Activated T-cell treated with anti-CD3 and anti-CD28 coated beads, Interleukin-2, amount 50 U/mL, for 72 hours (primary cell): Measurements from ENCODE around the gene LAMA2. TPM values are rescaled to one million over a fixed set of nuclear protein-coding genes. Genes with fewer than 3 reads are reported as not detected.

Source experiments
- ATAC-seq, 2 donors: fragments of 150-1000 bp; cut with Tn5 transposase; replicated peaks in 1 of 2; 2 replicates each; pipeline ENCODE4 v1.10.0; 2021; ENCODE audit warnings: moderate library complexity in 2 of 2, mild to moderate bottlenecking in 1 of 2
- DNase-seq, 2 donors: peaks; one replicate each; pipeline ENCODE4 v3.0.0; 2021 to 2022; ENCODE audit warnings: mixed read lengths in 1 of 2
- H3K27ac Mint-ChIP-seq: one replicate; pipeline ENCODE4 v1.8.0; 2022; ENCODE audit warnings: mild to moderate bottlenecking, moderate library complexity, mixed read lengths
- H3K27me3 Mint-ChIP-seq: one replicate; pipeline ENCODE4 v1.8.0; 2022; ENCODE audit warnings: low read depth, mixed read lengths
- H3K36me3 Mint-ChIP-seq, 2 donors: one replicate each; pipeline ENCODE4 v1.8.0; 2022; ENCODE audit warnings: mixed read lengths in 2 of 2, mild to moderate bottlenecking in 1 of 2; ENCODE audit not compliant: insufficient read depth in 2 of 2
- H3K4me1 Mint-ChIP-seq: one replicate; pipeline ENCODE4 v1.8.0; 2022; ENCODE audit warnings: low read depth, mixed read lengths
- H3K4me3 Mint-ChIP-seq, 2 donors: one replicate each; pipeline ENCODE4 v1.8.0; 2022; ENCODE audit warnings: mild to moderate bottlenecking in 2 of 2, mixed read lengths in 2 of 2, moderate library complexity in 2 of 2
- H3K9me3 Mint-ChIP-seq, 2 donors: one replicate each; pipeline ENCODE4 v1.8.0; 2022; ENCODE audit warnings: mixed read lengths in 2 of 2
- total RNA-seq, 2 donors: library from RNA; stranded (reverse); gene quantifications; one replicate each; pipeline ENCODE4 v1.2.3, GENCODE V29; 2022

The LAMA2 gene
- total RNA-seq, 2 donors from 2014 or later: 0.05 TPM; not detected in 1

DNA sequence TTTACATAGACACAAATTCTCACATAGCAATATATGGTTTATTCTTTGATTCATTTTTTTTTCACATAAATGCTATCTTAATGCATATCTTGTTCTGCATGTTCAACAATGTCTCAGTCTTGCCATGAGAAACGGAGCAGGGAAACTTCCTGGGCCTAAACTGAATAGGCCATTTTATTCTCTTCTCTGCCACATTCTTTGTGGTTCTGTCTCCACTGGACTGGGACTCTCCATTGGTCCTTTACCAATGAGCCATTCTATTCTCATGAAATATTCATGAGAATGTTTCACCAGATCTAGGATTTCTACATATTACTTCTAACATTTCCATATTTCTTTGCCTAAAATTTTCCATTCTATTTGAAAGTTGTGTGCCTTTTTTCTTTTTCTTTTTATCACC, 42.8 kb downstream of the LAMA2 start:
- Mint-ChIP-seq H3K4me1 (no peaks in the 10 kb centered on the region), H3K27ac (no peak overlapping the region), H3K27me3 (peaks cover 8% of the 10 kb centered on the region), H3K36me3 (no peaks in the 10 kb centered on the region), H3K9me3 (peaks cover 0 to 1% of the 10 kb centered on the region in 2 donors), H3K4me3 (no peak overlapping the region)
- ATAC-seq (no peak), DNase-seq (no peak)

GRCh38 chr6:128929869-128930268, 46.9 kb downstream of the LAMA2 start:
- Mint-ChIP-seq H3K4me1 (no peaks in the 10 kb centered on the region), H3K27ac (no peak overlapping the region), H3K36me3 (no peaks in the 10 kb centered on the region), H3K27me3 (peaks cover 10% of the 10 kb centered on the region), H3K4me3 (no peak overlapping the region), H3K9me3 (peaks cover 0 to 1% of the 10 kb centered on the region in 2 donors)
- ATAC-seq (no peak), DNase-seq (no peak)

DNA sequence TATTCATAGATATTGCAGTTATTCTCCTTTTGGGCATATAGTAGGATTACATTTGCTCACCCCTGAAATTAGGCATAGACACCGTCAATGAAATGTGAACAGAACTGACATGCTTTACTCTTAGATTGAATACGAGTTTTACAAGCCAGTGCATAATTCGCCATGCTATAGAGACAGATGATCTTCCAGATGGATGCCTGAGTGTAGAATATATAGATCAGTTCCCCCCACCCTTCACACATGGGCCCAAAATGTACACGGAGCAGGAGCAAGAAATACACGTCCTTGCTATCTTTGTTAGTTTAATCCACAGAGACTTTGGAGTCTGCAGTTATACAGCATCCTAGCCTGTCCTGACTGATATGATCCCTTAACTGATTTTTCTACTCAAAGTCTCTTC, 47.4 kb downstream of the LAMA2 start:
- peaks cover 2% of the 10 kb centered on the region in 2 donors for H3K9me3 Mint-ChIP-seq

DNA sequence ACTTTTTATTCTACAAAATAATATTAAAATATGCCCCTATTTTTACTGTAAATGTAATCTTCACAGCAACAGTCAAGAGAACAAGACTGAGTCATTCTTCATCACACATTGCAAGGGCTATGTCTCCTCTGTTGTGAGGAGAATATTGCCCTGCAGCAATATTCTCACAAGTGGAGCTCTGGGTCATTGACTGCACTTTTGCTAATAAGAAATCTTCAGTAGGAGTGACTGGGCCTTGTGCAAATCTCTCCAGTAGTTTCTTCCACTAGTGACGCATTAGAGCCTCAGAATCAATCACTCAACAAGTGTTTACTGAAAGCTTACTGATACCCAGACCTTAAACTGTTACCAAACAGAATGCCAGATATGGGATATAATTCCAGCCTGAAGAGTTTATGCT, 49.1 kb downstream of the LAMA2 start:
- Mint-ChIP-seq H3K4me1 (no peaks in the 10 kb centered on the region), H3K9me3 (peaks cover 2 to 3% of the 10 kb centered on the region in 2 donors), H3K4me3 (no peak overlapping the region), H3K36me3 (no peaks in the 10 kb centered on the region), H3K27me3 (peaks cover 10% of the 10 kb centered on the region), H3K27ac (no peak overlapping the region)
- DNase-seq: no peak
- no peak for ATAC-seq

More for the DNA sequence above, 47.4 kb downstream of the LAMA2 start:
- no peaks in the 10 kb centered on the region for H3K36me3 Mint-ChIP-seq
- no peak for DNase-seq
- H3K27me3 Mint-ChIP-seq: peaks cover 10% of the 10 kb centered on the region
- H3K4me1 Mint-ChIP-seq: no peaks in the 10 kb centered on the region
- H3K27ac Mint-ChIP-seq: no peak overlapping the region
- H3K4me3 Mint-ChIP-seq: no peak overlapping the region
- ATAC-seq: no peak

GRCh38 chr6:128950864-128951263, 67.9 kb downstream of the LAMA2 start:
- H3K27ac Mint-ChIP-seq: no peak overlapping the region
- H3K36me3 Mint-ChIP-seq: no peaks in the 10 kb centered on the region
- H3K27me3 Mint-ChIP-seq: peaks cover 14% of the 10 kb centered on the region
- ATAC-seq: no peak
- H3K4me3 Mint-ChIP-seq: no peak overlapping the region
- DNase-seq: no peak
- no peaks in the 10 kb centered on the region for H3K4me1 Mint-ChIP-seq
- no peaks in the 10 kb centered on the region for H3K9me3 Mint-ChIP-seq

- peaks cover 7% of the 10 kb centered on the region for H3K27me3 Mint-ChIP-seq
- H3K36me3 Mint-ChIP-seq: no peaks in the 10 kb centered on the region
- H3K4me3 Mint-ChIP-seq: no peak overlapping the region
- no peaks in the 10 kb centered on the region for H3K9me3 Mint-ChIP-seq
- no peak overlapping the region for H3K27ac Mint-ChIP-seq
- no peak for DNase-seq
- no peak for ATAC-seq
- no peaks in the 10 kb centered on the region for H3K4me1 Mint-ChIP-seq
Measured at GRCh38 chr6:128952902-128953301, 70.0 kb downstream of the LAMA2 start.

GRCh38 chr6:128954308-128955043, 71.5 kb downstream of the LAMA2 start:
- no peaks in the 10 kb centered on the region for H3K4me1 Mint-ChIP-seq
- no peaks in the 10 kb centered on the region for H3K9me3 Mint-ChIP-seq
- H3K36me3 Mint-ChIP-seq: no peaks in the 10 kb centered on the region
- DNase-seq (no peak), ATAC-seq (no peak)
- H3K27me3 Mint-ChIP-seq: peaks cover 3% of the 10 kb centered on the region
- H3K4me3 Mint-ChIP-seq: no peak overlapping the region
- no peak overlapping the region for H3K27ac Mint-ChIP-seq

GRCh38 chr6:128963561-128963960, 80.6 kb downstream of the LAMA2 start:
- DNase-seq (no peak), ATAC-seq (no peak)
- H3K27me3 Mint-ChIP-seq: peaks cover 5% of the 10 kb centered on the region
- no peak overlapping the region for H3K27ac Mint-ChIP-seq
- no peaks in the 10 kb centered on the region for H3K4me1 Mint-ChIP-seq
- H3K36me3 Mint-ChIP-seq: no peaks in the 10 kb centered on the region
- no peaks in the 10 kb centered on the region for H3K9me3 Mint-ChIP-seq
- no peak overlapping the region for H3K4me3 Mint-ChIP-seq

GRCh38 chr6:128964233-128964755, 81.4 kb downstream of the LAMA2 start:
- no peak overlapping the region for H3K27ac Mint-ChIP-seq
- ATAC-seq (no peak), DNase-seq (no peak)
- no peaks in the 10 kb centered on the region for H3K4me1 Mint-ChIP-seq
- H3K27me3 Mint-ChIP-seq: peaks cover 4% of the 10 kb centered on the region
- no peak overlapping the region for H3K4me3 Mint-ChIP-seq
- no peaks in the 10 kb centered on the region for H3K9me3 Mint-ChIP-seq
- H3K36me3 Mint-ChIP-seq: no peaks in the 10 kb centered on the region

- Mint-ChIP-seq H3K9me3 (no peaks in the 10 kb centered on the region), H3K36me3 (no peaks in the 10 kb centered on the region), H3K27me3 (no peaks in the 10 kb centered on the region), H3K27ac (no peak overlapping the region), H3K4me1 (no peaks in the 10 kb centered on the region), H3K4me3 (no peak overlapping the region)
- no peak for DNase-seq
- ATAC-seq: no peak
Measured at GRCh38 chr6:128964771-128965170, 81.8 kb downstream of the LAMA2 start.

- H3K4me3 Mint-ChIP-seq: no peak overlapping the region
- no peaks in the 10 kb centered on the region for H3K27me3 Mint-ChIP-seq
- no peaks in the 10 kb centered on the region for H3K9me3 Mint-ChIP-seq
- ATAC-seq (no peak), DNase-seq (no peak)
- H3K4me1 Mint-ChIP-seq: no peaks in the 10 kb centered on the region
- no peak overlapping the region for H3K27ac Mint-ChIP-seq
- H3K36me3 Mint-ChIP-seq: no peaks in the 10 kb centered on the region
Measured at GRCh38 chr6:128966934-128967333, 84.0 kb downstream of the LAMA2 start.

- H3K4me3 Mint-ChIP-seq: no peak overlapping the region
- H3K27ac Mint-ChIP-seq: no peak overlapping the region
- DNase-seq (no peak), ATAC-seq (no peak)
- H3K4me1 Mint-ChIP-seq: no peaks in the 10 kb centered on the region
- H3K27me3 Mint-ChIP-seq: no peaks in the 10 kb centered on the region
- H3K9me3 Mint-ChIP-seq: no peaks in the 10 kb centered on the region
- H3K36me3 Mint-ChIP-seq: no peaks in the 10 kb centered on the region
Measured at GRCh38 chr6:128979071-128979470, 96.1 kb downstream of the LAMA2 start.

DNA sequence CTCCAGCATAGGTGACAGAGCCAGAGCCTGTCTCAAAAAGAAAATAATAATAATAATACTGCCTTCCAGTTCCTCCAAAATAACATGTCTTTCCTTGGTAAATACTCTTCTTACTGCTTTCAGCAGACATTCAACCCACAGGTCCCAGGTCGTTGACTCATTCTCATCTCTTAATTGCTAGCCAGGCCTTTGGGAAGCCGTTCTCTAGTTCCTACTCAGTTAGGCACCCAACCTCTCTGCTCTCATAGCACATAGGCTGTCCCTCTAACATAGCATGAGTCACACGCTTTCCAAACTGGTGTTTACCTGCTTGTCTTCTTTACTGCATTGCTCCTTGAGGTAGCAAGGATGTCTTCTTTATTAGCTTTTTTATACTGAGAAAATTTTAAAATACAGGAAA, 98.8 kb downstream of the LAMA2 start:
- Mint-ChIP-seq H3K27me3 (no peaks in the 10 kb centered on the region), H3K4me1 (no peaks in the 10 kb centered on the region), H3K36me3 (no peaks in the 10 kb centered on the region), H3K27ac (no peak overlapping the region), H3K9me3 (no peaks in the 10 kb centered on the region), H3K4me3 (no peak overlapping the region)
- ATAC-seq (no peak), DNase-seq (no peak)

- H3K4me3 Mint-ChIP-seq: no peak overlapping the region
- H3K36me3 Mint-ChIP-seq: no peaks in the 10 kb centered on the region
- H3K4me1 Mint-ChIP-seq: no peaks in the 10 kb centered on the region
- ATAC-seq (no peak), DNase-seq (no peak)
- no peaks in the 10 kb centered on the region for H3K27me3 Mint-ChIP-seq
- H3K9me3 Mint-ChIP-seq: no peaks in the 10 kb centered on the region
- H3K27ac Mint-ChIP-seq: no peak overlapping the region
Measured at GRCh38 chr6:128990360-128990759, 107.4 kb downstream of the LAMA2 start.
